ENCODE results near the gene ARHGEF33. TPM values are rescaled to one million over a fixed set of nuclear protein-coding genes. Genes with fewer than 3 reads are reported as not detected.
A peak's percentile ranks its signal among the peaks of the same experiment; 100 is the strongest.

ARHGEF33 gene
- total and polyA plus RNA-seq, 12 donors: 0.06 to 0.99 (median 0.41) TPM

DNA sequence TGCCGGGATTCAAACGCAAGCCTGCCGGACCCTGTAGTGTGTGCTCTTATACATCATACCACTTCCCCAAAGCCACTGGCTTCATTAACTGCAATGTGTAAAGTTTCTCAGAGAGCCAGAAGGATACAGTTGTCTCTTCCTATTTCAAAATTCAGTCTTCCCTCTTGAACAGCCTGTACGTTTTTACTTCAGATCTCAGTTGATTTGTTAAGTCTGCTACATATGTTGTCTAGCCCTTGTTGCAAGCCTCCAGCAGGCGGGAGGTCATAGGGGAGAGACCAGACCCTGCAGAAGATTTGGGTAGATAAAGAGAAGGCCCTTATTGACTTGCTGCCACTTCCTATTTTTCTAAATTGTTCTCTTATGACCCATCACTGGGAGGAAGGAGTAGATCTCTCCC is 56.2 kb downstream of the ARHGEF33 start:
- H3K4me1 ChIP-seq: peaks cover 0 to 4% (median 0%) of the 10 kb centered on the region in 9 donors
- WGBS, 2 donors: 83 to 89% methylated on average over 5 of the region's 5 CpGs
- no peaks in the 10 kb centered on the region for H3K9me3 ChIP-seq
- no peaks in the 10 kb centered on the region for H3K27me3 ChIP-seq
- intact Hi-C loops (cut with DNase I): loop anchor here in 8 of 10 donors (2.0 to 10.0 kb wide), 5 partner anchors 281 to 289 kb away; no protein-coding TSS in a partner anchor
- peak overlapping the region in 1 of 10 donors; percentile 10 for H3K27ac ChIP-seq
- TF ChIP-seq, protein P1, sequence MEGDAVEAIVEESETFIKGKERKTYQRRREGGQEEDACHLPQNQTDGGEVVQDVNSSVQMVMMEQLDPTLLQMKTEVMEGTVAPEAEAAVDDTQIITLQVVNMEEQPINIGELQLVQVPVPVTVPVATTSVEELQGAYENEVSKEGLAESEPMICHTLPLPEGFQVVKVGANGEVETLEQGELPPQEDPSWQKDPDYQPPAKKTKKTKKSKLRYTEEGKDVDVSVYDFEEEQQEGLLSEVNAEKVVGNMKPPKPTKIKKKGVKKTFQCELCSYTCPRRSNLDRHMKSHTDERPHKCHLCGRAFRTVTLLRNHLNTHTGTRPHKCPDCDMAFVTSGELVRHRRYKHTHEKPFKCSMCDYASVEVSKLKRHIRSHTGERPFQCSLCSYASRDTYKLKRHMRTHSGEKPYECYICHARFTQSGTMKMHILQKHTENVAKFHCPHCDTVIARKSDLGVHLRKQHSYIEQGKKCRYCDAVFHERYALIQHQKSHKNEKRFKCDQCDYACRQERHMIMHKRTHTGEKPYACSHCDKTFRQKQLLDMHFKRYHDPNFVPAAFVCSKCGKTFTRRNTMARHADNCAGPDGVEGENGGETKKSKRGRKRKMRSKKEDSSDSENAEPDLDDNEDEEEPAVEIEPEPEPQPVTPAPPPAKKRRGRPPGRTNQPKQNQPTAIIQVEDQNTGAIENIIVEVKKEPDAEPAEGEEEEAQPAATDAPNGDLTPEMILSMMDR (IDR thresholded peaks at IDR 0.05): no peak
- ATAC-seq (no peak), DNase-seq (no peak)
- H3K36me3 ChIP-seq: no peaks in the 10 kb centered on the region
- no peak overlapping the region for H3K4me3 ChIP-seq

DNA sequence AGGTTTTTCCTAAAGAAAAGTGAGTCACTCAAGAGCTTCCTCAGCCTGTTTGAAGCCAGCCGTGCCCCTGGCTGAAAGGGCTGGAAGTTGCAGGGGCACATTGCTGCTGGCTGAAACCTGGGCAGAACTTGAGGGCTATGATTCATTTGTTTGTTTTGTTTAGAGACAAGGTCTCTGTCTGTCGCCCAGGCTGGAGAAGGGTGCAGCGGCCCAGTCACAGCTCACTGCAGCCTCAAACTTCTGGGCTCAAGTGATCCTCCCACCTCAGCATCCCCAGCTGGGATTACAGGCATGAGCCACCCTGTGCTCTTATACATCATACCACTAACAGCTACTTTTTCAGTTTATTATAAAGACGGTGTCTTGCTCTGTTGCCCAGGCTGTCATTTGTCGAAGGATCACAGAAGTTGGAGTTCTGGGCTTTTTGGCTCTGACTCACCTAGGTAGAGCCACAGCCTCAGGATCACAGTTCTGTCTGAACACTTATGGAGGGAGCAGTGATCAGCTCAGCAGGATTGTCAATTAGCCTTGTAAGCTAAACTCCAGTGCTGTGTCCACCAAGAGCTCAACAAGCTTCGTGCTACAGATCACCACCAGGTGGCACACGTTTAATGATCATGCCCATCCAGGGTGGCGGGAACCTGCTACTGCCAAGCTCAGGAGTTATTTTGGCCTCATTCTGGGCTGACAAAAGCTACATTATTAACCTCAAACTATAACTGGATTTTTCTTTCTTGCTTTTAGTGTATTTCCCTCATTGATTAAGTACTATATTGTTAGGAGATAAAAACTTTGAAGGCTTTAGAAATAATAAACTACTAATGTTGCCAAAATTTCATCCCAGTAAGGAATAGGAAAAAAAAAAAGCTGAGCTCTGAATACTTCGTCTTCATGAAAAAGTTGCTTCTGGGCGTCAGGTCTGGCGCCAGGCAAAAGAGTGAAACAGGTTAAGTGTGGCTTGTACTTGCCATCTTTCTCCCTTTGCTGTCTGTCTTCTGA is 57.9 kb downstream of the ARHGEF33 start:
- Histone ChIP-seq H3K9me3 (no peaks in the 10 kb centered on the region), H3K27me3 (no peaks in the 10 kb centered on the region), H3K27ac (no peak overlapping the region), H3K36me3 (no peaks in the 10 kb centered on the region), H3K4me1 (peaks cover 0 to 4% (median 0%) of the 10 kb centered on the region in 9 donors), H3K4me3 (no peak overlapping the region)
- intact Hi-C loops (cut with DNase I): loop anchor here in 8 of 10 donors (2.0 to 10.0 kb wide), 5 partner anchors 280 to 287 kb away; no protein-coding TSS in a partner anchor
- ATAC-seq (peak in 7 of 8 donors; percentile 51 to 80 (median 71)), DNase-seq (peak; percentile 25 to 63)
- TF ChIP-seq, protein P1 (IDR thresholded peaks at IDR 0.05): peak; percentile 36 to 77 (median 66)
- 64 to 68% methylated on average over 11 of the region's 11 CpGs for WGBS, 2 donors

DNA sequence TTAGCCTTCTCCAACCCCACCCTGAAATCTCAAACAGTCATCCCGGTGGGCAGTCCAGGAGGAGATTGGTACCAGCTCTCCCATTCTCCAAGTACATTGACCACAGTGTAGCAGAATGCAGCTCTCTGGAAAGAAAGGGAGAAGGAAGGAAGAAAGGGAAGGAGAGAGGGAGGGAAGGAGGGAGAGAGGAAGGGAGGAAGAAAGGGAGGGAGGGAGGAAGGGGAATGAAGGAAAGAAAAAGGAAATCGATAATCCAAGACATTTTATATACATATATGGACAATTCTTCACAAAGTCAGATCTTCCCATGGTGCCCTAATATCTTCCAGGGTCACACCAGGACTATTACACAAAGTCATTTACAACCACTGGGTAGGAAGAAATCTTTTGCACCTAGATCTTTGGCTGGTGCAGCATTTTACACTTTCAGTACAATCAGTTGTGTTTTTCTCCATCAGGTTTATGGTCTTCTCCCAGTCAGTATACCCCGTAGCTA is 58.8 kb downstream of the ARHGEF33 start:
- no peak for DNase-seq
- H3K4me1 ChIP-seq: peaks cover 0 to 4% (median 0%) of the 10 kb centered on the region in 9 donors
- H3K27ac ChIP-seq: no peak overlapping the region
- 71 to 86% methylated on average over 3 of the region's 3 CpGs for WGBS, 2 donors
- H3K36me3 ChIP-seq: no peaks in the 10 kb centered on the region
- TF ChIP-seq, protein P1 (IDR thresholded peaks at IDR 0.05): no peak
- no peak for ATAC-seq
- H3K27me3 ChIP-seq: no peaks in the 10 kb centered on the region
- intact Hi-C loops (cut with DNase I): loop anchor here in 4 of 10 donors (5.0 to 10.0 kb wide), 3 partner anchors 279 to 286 kb away; no protein-coding TSS in a partner anchor
- H3K9me3 ChIP-seq: no peaks in the 10 kb centered on the region
- H3K4me3 ChIP-seq: no peak overlapping the region

DNA sequence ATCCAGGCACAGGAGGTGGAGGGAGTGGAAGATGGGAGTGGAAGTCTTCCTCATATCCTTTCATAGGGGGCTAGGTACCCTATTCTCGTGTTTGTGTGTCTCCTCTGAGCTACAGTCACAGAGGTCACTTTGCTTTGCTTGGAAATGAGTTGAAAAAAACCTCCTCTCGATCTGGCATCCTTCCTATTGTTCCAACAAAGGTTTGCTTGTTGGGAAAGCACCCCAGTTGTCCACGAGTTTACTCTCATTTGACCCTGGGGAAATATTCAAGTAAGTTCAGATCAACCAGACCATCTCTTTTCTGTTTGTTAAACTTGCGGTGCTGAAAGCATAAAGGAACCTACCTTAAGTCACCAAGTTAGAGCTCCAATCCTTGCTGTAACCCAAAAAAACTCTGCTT is 59.3 kb downstream of the ARHGEF33 start:
- TF ChIP-seq, protein P1 (IDR thresholded peaks at IDR 0.05): no peak
- no peak for DNase-seq
- intact Hi-C loops (cut with DNase I): loop anchor here in 4 of 10 donors (5.0 to 10.0 kb wide), 3 partner anchors 278 to 286 kb away; no protein-coding TSS in a partner anchor
- H3K4me1 ChIP-seq: peaks cover 0 to 4% (median 0%) of the 10 kb centered on the region in 9 donors
- WGBS, 2 donors: 68 to 71% methylated on average over 4 of the region's 4 CpGs
- H3K4me3 ChIP-seq: no peak overlapping the region
- no peak overlapping the region for H3K27ac ChIP-seq
- no peak for ATAC-seq
- H3K36me3 ChIP-seq: no peaks in the 10 kb centered on the region
- H3K9me3 ChIP-seq: no peaks in the 10 kb centered on the region
- H3K27me3 ChIP-seq: no peaks in the 10 kb centered on the region
